ENCODE measurements around the gene EARS2. TPM values are rescaled to one million over a fixed set of nuclear protein-coding genes. Genes with fewer than 3 reads are reported as not detected.

EARS2 gene
- total RNA-seq, 4 donors from 2014 or later, result 30.9 to 54.4 (median 50.7) TPM

DNA sequence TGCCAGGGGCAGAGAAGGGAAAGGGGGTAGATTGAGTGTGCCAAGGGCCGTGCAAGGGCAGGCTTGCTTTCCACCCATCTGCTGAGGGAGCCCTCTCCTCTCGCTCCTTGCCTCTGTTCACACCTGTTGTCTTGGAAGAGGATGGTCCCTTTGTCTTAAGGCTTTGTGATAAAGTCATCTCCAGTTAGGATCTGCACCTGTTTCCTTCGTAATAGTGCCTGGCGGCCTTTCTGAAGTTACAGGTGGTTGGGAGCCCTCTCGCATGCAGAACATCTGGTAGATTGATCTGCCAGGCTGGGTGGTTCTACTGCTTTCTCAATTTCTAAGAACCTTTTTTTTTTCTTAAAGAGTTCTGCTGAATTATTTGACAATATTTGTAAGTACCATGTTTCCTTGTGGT lies 16.7 kb upstream of the EARS2 start:
- 89 to 97% methylated on average over 5 of the region's 5 CpGs for WGBS, 2 donors
- peaks cover 46 to 48% of the 10 kb centered on the region in 2 donors for H3K36me3 ChIP-seq

GRCh38 chr16:23572394-23572793 lies 15.2 kb upstream of the EARS2 start:
- Histone ChIP-seq H3K27ac (no peak overlapping the region), H3K4me1 (no peaks in the 10 kb centered on the region), H3K9me3 (no peaks in the 10 kb centered on the region), H3K36me3 (peaks cover 57% of the 10 kb centered on the region in 2 donors), H3K4me3 (replicated peaks in 1 of 3) (no peak overlapping the region), H3K27me3 (no peaks in the 10 kb centered on the region)
- intact Hi-C loops (cut with DNase I), result no loop called here
- DNase-seq, result no peak
- 95 to 97% methylated on average over 9 of the region's 9 CpGs for WGBS, 2 donors
- no peak for TF ChIP-seq POLR2A (IDR thresholded peaks at IDR 0.05)
- TF ChIP-seq, protein P1, sequence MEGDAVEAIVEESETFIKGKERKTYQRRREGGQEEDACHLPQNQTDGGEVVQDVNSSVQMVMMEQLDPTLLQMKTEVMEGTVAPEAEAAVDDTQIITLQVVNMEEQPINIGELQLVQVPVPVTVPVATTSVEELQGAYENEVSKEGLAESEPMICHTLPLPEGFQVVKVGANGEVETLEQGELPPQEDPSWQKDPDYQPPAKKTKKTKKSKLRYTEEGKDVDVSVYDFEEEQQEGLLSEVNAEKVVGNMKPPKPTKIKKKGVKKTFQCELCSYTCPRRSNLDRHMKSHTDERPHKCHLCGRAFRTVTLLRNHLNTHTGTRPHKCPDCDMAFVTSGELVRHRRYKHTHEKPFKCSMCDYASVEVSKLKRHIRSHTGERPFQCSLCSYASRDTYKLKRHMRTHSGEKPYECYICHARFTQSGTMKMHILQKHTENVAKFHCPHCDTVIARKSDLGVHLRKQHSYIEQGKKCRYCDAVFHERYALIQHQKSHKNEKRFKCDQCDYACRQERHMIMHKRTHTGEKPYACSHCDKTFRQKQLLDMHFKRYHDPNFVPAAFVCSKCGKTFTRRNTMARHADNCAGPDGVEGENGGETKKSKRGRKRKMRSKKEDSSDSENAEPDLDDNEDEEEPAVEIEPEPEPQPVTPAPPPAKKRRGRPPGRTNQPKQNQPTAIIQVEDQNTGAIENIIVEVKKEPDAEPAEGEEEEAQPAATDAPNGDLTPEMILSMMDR (IDR thresholded peaks at IDR 0.05), result no peak

More for the DNA sequence above, 16.7 kb upstream of the EARS2 start:
- Histone ChIP-seq H3K27me3 (no peaks in the 10 kb centered on the region), H3K9me3 (no peaks in the 10 kb centered on the region), H3K4me1 (no peaks in the 10 kb centered on the region), H3K4me3 (replicated peaks in 1 of 3) (no peak overlapping the region), H3K27ac (no peak overlapping the region)
- intact Hi-C loops (cut with DNase I), result no loop called here
- no peak for TF ChIP-seq POLR2A (IDR thresholded peaks at IDR 0.05)
- TF ChIP-seq, protein P1 (IDR thresholded peaks at IDR 0.05), result no peak
- DNase-seq, result no peak

DNA sequence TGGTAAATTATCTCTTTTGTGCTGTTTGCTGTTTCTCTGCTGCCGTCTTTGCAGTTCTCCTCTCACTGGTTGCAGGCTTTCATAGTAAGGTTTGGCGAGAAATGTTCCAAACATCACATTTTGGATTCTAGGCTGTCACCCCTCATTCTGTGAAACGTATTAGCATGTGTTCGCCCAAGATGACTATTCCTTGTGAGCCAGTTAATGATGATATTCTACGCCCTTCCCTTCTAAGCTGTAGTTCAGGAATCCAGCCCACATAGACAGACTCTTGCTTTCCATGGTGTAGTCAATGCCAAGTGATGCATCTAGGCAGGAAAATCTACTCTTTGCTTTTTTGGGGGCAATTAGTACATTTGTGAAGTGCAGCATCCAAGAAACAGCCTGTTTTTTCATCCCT lies 14.7 kb upstream of the EARS2 start:
- H3K36me3 ChIP-seq, result peaks cover 62% of the 10 kb centered on the region in 2 donors
- H3K9me3 ChIP-seq, result no peaks in the 10 kb centered on the region
- DNase-seq, result no peak
- no peak overlapping the region for H3K27ac ChIP-seq
- no peak overlapping the region for H3K4me3 ChIP-seq (replicated peaks in 1 of 3)
- H3K27me3 ChIP-seq, result no peaks in the 10 kb centered on the region
- H3K4me1 ChIP-seq, result no peaks in the 10 kb centered on the region
- intact Hi-C loops (cut with DNase I), result no loop called here
- 93 to 96% methylated on average over 5 of the region's 5 CpGs for whole genome bisulfite sequencing, 2 donors
- TF ChIP-seq POLR2A (IDR thresholded peaks at IDR 0.05), result no peak
- TF ChIP-seq, protein P1 (IDR thresholded peaks at IDR 0.05), result no peak

DNA sequence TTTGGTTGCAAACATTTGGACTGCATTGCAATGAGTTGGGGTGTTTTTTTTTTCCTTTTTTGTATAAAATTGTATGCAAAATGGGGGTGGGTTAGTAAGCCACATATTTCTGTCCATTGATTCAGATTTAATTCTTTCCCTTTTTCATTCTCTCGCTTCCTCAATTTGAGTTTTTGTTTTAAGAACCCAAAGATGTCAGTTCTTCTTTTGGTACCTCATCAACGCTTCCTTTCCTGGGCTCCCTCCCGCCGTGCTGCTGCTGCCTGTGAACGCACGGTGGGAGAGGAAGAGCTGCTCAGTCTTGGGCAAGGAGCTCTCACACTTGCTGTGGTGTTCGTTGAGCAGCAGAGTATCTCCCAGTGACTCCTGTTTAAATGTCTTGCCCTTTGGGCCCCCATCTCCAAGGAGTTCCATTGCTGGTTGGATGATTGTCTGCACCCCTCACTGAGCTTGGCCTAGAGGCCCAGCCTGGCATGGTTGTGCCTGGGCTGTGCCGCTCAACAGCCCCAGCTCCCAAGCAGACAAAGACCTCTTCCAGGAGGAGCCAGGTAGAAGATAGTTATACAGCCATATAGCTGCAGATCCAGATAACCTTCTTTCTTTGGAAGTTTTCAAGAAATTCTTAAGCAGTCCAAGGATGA lies 14.0 kb upstream of the EARS2 start:
- WGBS, 2 donors, result 77 to 86% methylated on average over 8 of the region's 8 CpGs
- intact Hi-C loops (cut with DNase I), result no loop called here
- H3K36me3 ChIP-seq, result peaks cover 69 to 70% of the 10 kb centered on the region in 2 donors

DNA sequence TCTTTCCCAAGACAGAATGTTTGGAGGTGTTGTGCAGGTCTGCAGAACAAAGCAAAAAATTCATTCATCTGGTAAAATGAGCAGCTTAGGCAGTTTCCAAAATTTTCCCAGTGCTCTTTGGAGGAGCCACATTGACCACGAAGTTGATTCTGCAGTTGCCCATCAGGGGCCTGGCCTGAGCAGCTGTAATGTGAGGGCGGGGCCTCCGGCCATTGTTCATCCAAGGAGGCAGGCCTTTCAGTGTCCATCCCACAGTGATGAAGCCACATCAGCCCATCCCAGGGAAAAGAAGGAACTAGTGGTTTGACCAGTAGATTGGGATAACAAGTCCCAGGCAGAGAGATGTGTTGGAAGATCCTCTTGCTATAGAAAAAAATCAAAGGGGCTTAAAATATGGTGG lies 10.5 kb upstream of the EARS2 start:
- TF ChIP-seq POLR2A (IDR thresholded peaks at IDR 0.05), result no peak
- TF ChIP-seq, protein P1 (IDR thresholded peaks at IDR 0.05), result no peak
- Histone ChIP-seq H3K4me1 (no peaks in the 10 kb centered on the region), H3K27me3 (no peaks in the 10 kb centered on the region), H3K4me3 (replicated peaks in 1 of 3) (no peak overlapping the region), H3K27ac (no peak overlapping the region), H3K36me3 (peaks cover 92 to 93% of the 10 kb centered on the region in 2 donors), H3K9me3 (no peaks in the 10 kb centered on the region)
- DNase-seq, result no peak
- intact Hi-C loops (cut with DNase I), result loop anchor here (10.0 kb wide), 1 partner anchor 77 kb away; the partner anchor contains the start of genes DCTN5 and PALB2
- WGBS, 2 donors, result 94 to 95% methylated on average over 3 of the region's 3 CpGs

More for the DNA sequence above, 14.0 kb upstream of the EARS2 start:
- Histone ChIP-seq H3K9me3 (no peaks in the 10 kb centered on the region), H3K27me3 (no peaks in the 10 kb centered on the region), H3K27ac (no peak overlapping the region), H3K4me1 (no peaks in the 10 kb centered on the region), H3K4me3 (replicated peaks in 1 of 3) (no peak overlapping the region)
- TF ChIP-seq POLR2A (IDR thresholded peaks at IDR 0.05), result no peak
- TF ChIP-seq, protein P1 (IDR thresholded peaks at IDR 0.05), result no peak
- DNase-seq, result no peak
